HG02943 (cell line): Measurements from ENCODE around the gene CCDC200.
"Not testable (repeated sequence)": the region's sequence is repeated elsewhere in the genome, so short reads cannot be mapped to it uniquely, and the experiment has no call there.

ENCODE experiments used
- ATAC-seq: cut with Tn5 transposase; IDR thresholded peaks from one replicate; pipeline ENCODE4 v1.9.1; 2021; ENCODE audit warnings: mild to moderate bottlenecking, low read depth, moderate library complexity; ENCODE audit not compliant: unreplicated experiment

CCDC200 gene

DNA sequence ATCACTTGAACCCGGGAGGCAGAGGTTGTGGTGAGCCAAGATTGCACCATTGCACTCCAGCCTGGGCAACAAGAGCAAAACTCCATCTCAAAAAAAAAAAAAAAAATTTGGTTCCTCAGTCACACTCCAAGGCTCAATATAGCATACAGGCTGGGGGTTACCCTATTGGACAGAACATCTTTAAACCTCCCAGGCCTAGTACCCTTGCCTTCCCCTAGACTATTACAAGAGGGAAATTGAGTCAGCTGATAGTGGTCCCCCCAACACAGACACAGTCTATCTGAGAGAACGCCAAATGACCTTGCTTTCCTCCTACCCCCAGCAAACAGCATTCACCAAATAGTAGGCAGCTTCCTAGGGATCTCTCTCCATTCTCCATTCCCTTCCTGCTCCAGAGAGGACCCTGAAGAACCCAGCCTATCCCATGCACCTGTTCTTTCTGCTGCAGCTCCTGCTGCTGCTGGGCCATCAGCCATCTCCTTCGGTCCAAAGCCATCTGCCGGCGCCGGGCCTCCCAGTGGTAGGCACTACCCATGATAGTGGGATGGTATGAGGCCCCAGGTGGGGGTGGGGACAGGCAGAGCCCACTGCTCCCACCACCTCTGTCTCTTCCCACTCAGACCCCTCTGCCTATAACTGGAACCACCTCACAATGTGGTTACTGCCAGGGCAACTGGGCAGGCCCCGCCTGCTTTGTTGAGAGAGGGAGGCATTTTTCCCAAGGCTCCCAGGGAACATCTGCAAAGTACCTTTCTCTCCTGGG is at the start of gene CCDC200:
TSS of gene CCDC200 (minus strand) at position 604 of the 763 bp plus-strand sequence. CDS start at position 535, 69 bp downstream.
- ATAC-seq = not testable (repeated sequence)

DNA sequence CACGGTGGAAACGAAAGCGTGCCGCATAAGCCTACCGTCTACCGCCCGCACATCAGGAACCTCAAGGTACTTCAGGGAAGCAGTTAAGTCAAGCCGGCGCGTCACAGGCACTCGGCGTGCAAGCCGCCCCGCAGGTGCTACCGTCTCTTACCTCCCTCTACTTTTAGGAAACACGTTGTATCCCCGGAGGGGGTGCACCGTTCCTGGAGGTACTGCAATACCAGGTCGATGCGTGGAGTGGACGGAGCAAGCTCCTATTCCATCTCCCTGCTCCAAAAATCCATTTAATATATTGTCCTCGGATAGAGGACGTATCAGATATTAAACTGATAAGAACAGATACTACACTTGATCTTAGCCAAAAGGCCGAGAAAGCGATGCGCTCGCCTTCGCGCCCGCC is 44.5 kb upstream of the CCDC200 start:
- ATAC-seq = not testable (repeated sequence)

DNA sequence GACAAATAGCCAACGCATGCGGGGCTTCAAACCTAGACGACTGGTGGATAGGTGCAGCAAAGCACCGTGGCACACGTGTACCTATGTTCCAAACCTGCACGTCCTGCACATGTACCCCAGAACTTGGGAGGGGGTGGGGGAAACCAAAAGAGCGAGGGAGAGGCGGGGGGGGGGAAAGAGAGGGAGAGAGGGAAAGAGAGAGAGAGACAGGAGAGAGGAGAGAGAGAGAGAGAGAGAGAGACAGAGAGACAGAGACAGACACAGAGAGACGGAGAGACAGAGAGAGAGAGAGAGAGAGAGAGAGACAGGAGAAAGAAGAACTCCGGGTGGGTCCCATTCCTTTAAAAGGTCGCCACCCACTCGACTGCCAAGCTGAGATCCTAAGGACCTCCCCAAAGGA is 44.1 kb upstream of the CCDC200 start:
- not testable (repeated sequence) for ATAC-seq

DNA sequence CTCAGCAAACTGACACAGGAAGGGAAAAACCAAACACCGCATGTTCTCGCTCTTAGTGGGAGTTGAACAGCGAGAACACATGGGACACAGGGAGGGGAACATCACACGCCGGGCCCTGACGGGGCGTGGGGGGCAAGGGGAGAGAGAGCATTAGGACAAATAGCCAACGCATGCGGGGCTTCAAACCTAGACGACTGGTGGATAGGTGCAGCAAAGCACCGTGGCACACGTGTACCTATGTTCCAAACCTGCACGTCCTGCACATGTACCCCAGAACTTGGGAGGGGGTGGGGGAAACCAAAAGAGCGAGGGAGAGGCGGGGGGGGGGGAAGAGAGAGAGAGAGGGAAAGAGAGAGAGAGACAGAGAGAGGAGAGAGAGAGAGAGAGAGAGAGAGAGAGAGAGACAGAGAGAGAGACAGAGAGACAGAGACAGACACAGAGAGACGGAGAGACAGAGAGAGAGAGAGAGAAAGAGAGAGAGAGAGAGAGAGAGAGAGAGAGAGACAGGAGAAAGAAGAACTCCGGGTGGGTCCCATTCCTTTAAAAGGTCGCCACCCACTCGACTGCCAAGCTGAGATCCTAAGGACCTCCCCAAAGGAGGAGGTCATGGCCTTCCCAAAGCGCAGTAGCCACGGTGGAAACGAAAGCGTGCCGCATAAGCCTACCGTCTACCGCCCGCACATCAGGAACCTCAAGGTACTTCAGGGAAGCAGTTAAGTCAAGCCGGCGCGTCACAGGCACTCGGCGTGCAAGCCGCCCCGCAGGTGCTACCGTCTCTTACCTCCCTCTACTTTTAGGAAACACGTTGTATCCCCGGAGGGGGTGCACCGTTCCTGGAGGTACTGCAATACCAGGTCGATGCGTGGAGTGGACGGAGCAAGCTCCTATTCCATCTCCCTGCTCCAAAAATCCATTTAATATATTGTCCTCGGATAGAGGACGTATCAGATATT is 42.4 kb upstream of the CCDC200 start:
- not testable (repeated sequence) for ATAC-seq

DNA sequence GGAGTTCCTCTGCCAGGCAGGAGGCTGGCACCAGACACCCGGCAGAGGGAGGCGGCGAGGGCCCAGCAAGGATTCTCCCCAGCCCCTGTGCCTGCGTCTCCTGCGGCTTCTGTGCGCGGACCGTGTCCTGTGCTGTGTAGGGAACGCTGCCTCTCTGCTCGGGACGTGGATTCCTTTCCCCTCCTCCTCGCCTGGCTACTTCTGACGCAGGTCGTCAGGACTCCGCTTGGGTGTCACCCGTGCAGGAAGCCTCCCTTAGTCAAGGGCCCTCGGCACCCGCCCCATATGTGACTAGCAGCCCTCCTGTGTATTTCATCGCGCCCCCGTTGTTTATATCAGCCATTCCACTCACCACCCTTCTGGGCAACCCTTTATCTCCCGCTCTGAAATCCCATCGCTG is 18.0 kb upstream of the CCDC200 start:
- not testable (repeated sequence) for ATAC-seq

DNA sequence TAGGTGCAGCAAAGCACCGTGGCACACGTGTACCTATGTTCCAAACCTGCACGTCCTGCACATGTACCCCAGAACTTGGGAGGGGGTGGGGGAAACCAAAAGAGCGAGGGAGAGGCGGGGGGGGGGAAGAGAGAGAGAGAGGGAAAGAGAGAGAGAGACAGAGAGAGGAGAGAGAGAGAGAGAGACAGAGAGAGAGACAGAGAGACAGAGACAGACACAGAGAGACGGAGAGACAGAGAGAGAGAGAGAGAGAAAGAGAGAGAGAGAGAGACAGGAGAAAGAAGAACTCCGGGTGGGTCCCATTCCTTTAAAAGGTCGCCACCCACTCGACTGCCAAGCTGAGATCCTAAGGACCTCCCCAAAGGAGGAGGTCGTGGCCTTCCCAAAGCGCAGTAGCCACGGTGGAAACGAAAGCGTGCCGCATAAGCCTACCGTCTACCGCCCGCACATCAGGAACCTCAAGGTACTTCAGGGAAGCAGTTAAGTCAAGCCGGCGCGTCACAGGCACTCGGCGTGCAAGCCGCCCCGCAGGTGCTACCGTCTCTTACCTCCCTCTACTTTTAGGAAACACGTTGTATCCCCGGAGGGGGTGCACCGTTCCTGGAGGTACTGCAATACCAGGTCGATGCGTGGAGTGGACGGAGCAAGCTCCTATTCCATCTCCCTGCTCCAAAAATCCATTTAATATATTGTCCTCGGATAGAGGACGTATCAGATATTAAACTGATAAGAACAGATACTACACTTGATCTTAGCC is 12.4 kb upstream of the CCDC200 start:
- ATAC-seq = not testable (repeated sequence)

DNA sequence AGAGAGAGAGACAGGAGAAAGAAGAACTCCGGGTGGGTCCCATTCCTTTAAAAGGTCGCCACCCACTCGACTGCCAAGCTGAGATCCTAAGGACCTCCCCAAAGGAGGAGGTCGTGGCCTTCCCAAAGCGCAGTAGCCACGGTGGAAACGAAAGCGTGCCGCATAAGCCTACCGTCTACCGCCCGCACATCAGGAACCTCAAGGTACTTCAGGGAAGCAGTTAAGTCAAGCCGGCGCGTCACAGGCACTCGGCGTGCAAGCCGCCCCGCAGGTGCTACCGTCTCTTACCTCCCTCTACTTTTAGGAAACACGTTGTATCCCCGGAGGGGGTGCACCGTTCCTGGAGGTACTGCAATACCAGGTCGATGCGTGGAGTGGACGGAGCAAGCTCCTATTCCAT is 11.2 kb upstream of the CCDC200 start:
- not testable (repeated sequence) for ATAC-seq

DNA sequence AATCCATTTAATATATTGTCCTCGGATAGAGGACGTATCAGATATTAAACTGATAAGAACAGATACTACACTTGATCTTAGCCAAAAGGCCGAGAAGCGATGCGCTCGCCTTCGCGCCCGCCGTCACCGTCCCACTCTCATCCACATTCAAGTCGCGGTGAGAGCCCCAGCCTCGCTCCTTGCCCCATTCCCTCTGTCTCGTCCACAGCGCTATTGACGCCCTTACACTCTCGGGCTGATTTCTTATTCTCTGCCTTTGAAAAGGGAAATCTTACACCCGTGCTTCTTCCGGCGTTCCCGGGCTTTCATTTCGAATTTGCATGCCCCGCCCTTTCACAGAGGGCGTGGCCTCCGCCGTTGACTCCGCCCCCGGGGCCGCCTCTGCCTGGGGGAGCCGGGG is 5.5 kb upstream of the CCDC200 start, which contains the start of gene RNU2-1:
TSS of gene RNU2-1 (minus strand) at position 101 of the 400 bp plus-strand sequence.
- not testable (repeated sequence) for ATAC-seq

DNA sequence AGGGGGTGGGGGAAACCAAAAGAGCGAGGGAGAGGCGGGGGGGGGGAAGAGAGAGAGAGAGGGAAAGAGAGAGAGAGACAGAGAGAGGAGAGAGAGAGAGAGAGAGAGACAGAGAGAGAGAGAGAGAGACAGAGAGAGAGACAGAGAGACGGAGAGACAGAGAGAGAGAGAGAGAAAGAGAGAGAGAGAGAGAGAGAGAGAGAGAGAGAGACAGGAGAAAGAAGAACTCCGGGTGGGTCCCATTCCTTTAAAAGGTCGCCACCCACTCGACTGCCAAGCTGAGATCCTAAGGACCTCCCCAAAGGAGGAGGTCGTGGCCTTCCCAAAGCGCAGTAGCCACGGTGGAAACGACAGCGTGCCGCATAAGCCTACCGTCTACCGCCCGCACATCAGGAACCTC is 4.8 kb upstream of the CCDC200 start:
- not testable (repeated sequence) for ATAC-seq

DNA sequence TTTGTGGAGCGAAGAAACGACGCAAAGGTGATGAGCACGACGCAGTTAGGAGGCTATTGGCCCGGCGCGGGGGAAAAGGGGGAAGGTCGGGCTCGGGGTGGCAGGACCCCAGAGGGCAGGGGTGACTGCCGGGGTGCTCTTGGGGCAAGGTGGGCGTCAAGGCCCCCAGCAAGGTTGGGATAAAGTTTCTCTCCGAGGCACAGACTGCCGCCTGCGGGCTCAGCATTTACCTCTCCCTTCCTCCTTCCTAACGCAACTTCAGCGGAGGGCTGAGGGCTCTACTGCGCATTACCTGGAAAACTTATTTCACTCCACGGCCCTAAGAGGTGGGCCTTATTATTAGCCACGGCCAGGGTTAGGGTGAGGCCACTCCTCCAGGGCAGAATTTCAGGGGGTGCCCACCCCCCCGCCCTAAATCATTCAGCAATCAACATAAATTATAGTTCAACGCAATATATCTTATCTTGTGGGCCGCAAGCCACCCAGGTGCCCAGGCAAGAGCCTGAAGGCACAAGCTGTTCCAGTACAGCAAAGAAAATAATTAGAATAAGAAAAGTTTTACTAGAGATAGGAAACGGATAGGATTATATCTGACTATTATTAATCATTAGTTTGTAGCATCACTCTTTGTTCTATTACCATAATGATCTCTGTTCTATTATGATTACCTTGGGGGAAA is 3.7 kb upstream of the CCDC200 start:
- ATAC-seq = not testable (repeated sequence)

DNA sequence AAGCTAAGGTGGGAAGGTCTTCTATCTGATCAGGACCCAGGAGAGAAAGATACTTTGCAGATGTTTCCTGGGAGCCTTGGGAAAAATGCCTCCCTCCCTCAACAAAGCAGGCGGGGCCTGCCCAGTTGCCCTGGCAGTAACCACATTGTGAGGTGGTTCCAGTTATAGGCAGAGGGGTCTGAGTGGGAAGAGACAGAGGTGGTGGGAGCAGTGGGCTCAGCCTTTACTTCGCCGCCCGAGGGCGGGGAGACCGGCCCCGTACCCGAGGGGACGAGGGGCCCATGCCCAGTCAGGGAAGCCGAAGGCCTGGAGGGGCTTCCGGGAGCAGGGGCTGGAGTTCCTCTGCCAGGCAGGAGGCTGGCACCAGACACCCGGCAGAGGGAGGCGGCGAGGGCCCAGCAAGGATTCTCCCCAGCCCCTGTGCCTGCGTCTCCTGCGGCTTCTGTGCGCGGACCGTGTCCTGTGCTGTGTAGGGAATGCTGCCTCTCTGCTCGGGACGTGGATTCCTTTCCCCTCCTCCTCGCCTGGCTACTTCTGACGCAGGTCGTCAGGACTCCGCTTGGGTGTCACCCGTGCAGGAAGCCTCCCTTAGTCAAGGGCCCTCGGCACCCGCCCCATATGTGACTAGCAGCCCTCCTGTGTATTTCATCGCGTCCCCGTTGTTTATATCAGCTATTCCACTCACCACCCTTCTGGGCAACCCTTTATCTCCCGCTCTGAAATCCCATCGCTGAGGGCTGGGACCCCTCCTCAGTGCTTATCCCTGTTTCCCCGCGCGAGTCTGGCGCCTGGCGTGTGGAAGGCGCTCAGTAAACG is 3.0 kb upstream of the CCDC200 start:
- not testable (repeated sequence) for ATAC-seq

DNA sequence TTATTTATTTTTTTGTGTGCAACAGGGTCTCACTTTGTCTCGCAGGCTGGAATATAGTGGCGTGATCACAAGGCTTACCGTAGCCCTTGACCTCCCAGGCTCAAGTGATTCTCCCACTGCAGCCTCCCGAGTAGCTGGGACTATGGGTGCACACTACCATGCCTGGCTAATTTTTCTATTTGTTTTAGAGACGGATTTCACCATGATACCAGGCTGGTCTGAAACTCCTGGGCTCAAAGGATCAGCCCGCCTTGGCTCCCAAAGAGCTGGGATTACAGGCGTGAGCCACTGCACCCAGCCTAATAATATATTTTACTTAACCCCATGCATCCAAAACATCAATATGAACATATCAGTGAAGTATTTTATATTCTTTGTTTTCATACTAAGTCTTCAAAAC is 2.0 kb downstream of the CCDC200 start:
- no peak for ATAC-seq

DNA sequence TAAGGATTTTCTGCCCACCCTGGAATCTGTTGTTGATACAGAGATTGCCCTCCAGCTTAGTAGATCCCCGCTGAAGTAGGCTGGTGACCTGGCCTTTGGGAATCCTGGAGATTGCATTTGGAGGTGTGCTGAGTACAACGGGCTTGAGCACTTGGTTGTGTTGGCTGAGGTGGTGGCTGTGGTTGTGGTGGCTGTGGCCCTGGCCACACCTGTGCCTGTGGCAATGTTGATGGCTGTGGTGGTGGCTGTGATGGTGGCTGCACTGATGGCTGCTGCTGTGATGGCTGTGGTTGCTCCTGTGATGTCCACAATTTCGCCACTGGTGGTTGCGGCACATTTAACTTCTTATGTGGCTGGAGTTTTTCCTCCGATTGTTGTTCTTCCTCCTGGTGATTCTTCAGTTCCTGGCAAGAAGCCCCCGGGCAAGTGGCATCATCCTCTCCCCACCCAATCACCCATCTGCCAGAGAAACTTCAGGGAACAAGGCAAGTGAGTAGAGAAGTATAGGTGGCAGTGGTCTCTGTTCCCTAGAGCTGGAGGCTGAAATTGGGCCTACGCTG is 4.2 kb downstream of the CCDC200 start:
- no peak for ATAC-seq

DNA sequence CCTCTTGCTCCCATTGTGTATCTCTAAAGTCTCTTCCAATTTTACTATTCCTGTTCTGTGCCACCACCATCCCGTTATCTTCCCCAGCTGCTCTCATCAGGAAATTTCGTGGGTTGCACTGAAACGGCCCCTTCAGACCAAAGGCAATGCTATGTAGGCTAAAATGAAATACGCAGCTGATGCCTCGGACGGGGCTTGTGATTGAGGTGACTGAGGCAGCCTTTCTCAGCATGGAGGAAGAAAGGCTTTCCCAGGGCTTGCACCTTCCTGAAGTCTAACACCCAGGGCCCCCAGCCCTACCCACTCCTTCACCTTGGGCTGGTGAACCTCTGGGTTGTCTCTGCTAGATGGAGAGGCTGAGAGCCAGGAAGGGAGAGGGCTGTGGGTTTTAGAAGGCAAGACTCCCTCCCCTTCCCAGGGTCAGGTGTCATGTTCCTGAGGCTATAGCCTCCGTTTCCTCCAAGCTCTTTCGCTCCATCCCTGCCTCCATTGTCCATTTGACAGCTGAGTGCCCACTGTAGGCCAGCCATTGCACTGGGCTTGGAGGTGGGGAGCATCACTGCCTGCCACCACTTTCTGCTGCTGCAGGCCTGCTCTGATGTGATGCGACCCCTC is 7.8 kb downstream of the CCDC200 start:
- no peak for ATAC-seq

DNA sequence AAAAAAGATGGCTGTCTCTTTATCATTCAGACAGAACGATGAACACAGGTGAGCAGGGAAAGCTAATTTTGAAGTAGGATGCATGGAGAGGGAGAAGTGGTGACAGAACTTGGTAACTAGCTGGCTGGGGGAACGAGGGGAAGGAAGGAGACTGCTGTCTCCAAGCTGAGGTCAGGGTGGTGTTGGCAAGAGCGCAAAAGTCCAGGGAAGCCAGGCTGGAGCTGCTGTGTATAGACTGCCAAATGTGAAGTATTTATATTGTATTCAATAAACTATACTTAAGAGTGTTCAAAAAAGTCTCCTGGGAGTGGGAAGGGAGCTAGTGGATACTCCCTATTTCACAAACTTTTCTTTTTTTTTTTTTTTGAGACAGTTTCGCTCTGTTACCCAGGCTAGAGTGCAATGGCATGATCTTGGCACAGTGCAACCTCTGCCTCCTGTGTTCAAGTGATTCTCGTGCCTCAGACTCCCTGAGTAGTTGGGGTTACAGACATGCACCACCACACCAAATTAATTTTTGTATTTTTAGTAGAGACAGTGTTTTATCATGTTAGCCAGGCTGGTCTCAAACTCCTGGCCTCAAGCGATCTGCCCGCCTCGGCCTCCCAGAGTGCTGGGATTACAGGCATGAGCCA is 8.6 kb downstream of the CCDC200 start:
- no peak for ATAC-seq

DNA sequence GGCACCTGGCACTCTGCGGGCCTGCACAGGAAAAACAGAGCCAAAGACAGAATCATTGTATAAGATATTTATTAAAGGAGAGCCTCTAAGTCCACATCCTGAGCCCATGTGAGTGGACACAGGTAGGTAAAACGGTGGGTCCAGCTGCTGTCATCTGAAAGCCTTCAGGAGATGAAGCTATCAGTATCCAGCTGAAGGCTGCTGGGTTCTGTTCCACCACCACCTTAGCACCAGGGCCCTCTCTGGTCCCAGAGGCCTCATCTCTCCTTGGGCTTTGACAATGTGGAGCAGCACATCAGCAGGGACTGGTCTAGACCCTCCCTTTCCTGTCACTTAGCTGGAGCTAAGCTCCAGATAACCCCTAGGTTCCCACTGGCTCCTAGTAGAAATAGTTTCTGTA is 9.4 kb downstream of the CCDC200 start:
- no peak for ATAC-seq

DNA sequence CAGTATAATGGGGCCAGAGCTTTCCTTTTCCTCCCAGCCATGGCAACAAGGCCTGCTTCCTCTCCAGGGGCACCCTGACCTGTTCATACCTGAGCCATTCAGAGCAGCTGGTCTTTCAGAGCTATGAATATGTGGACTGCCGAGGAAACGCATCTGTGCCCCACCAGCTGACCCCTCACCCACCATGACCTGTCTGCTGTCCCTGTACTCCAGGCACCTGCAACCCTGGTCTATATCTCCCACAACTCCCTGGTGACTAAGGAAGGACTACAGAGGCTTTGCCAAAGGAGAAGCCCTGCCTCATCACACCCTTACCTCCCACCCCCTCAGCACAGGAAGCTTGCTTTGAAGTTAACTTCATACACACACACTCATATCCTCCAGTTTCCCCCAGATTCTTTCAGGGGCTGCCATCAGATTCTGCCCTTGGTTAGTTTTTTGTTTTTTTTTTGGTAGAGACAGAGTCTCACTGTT is 10.8 kb downstream of the CCDC200 start:
- ATAC-seq = no peak
